Breast epithelium (tissue), 3 donors: Measurements from ENCODE around the gene ASIP.

Experiments used
- CTCF ChIP-seq, 3 donors: fragments of 450-650 bp; IDR thresholded peaks; one replicate each; pipeline ENCODE4 v1.5.1; 2016 to 2017; ENCODE audit warnings: antibody characterized with exemption in 3 of 3, mild to moderate bottlenecking in 3 of 3, moderate library complexity in 3 of 3
- POLR2A ChIP-seq: fragments of 450-650 bp; IDR thresholded peaks from one replicate; pipeline ENCODE4 v1.6.1; 2016; ENCODE audit warnings: antibody characterized with exemption, mild to moderate bottlenecking, moderate library complexity
- POLR2AphosphoS5 ChIP-seq, 3 donors: sonication (generic); formaldehyde crosslinking; IDR thresholded peaks; one replicate each; pipeline ENCODE4 v1.6.1; 2017; ENCODE audit warnings: antibody characterized with exemption in 3 of 3

GRCh38 chr20:34220561-34220960, 20.7 kb upstream of the ASIP start:
- TF ChIP-seq POLR2A (no peak), CTCF (IDR thresholded peaks at IDR 0.05) (no peak), POLR2AphosphoS5 (IDR thresholded peaks at IDR 0.05) (no peak)
